ENCODE data around the gene OR5D18. TPM values are rescaled to one million over a fixed set of nuclear protein-coding genes. Genes with fewer than 3 reads are reported as not detected.

The OR5D18 gene
- total RNA-seq, 2 donors from 2014 or later: not detected

GRCh38 chr11:55847453-55847852 is 28.0 kb downstream of the OR5D18 start:
- Histone ChIP-seq H3K27me3 (ENCODE audit: control insufficient read depth, insufficient read depth, low read length, poor library complexity, severe bottlenecking) (no peaks in the 10 kb centered on the region), H3K27ac (ENCODE audit: low read depth, low read length) (no peak overlapping the region), H3K36me3 (ENCODE audit: control insufficient read depth, insufficient read depth, low read length) (no peaks in the 10 kb centered on the region), H3K9ac (ENCODE audit: extremely low read depth, low read length, poor library complexity, severe bottlenecking) (no peak overlapping the region), H3K9me3 (ENCODE audit: control insufficient read depth, low read length) (peaks cover 61% of the 10 kb centered on the region), H3K4me3 (ENCODE audit: low read length) (no peak overlapping the region), H3K4me1 (ENCODE audit: control insufficient read depth, insufficient read depth, low read length) (no peaks in the 10 kb centered on the region)
- TF ChIP-seq CTCF (conservative IDR thresholded peaks at IDR 0.05): no peak
- Mint-ChIP-seq H3K4me3 (no peak overlapping the region), H3K4me1 (no peaks in the 10 kb centered on the region), H3K36me3 (ENCODE audit: low read depth) (no peaks in the 10 kb centered on the region), H3K27me3 (ENCODE audit: insufficient read depth) (no peaks in the 10 kb centered on the region), H3K27ac (no peak overlapping the region), H3K9me3 (peaks cover 69% of the 10 kb centered on the region)
- 38 to 44% methylated on average over 1 of the region's 2 CpGs for WGBS, 2 experiments (ENCODE audit: insufficient coverage in 1 of 2, insufficient read length in 1 of 2)
- DNase-seq: no peak

GRCh38 chr11:55849037-55849436 is 29.6 kb downstream of the OR5D18 start:
- no peak for TF ChIP-seq CTCF (conservative IDR thresholded peaks at IDR 0.05)
- H3K9me3 ChIP-seq (ENCODE audit: control insufficient read depth, low read length): peaks cover 70% of the 10 kb centered on the region
- Mint-ChIP-seq H3K4me1 (no peaks in the 10 kb centered on the region), H3K9me3 (peaks cover 72% of the 10 kb centered on the region), H3K4me3 (no peak overlapping the region), H3K27ac (no peak overlapping the region), H3K36me3 (ENCODE audit: low read depth) (no peaks in the 10 kb centered on the region), H3K27me3 (ENCODE audit: insufficient read depth) (no peaks in the 10 kb centered on the region)
- H3K27me3 ChIP-seq (ENCODE audit: control insufficient read depth, insufficient read depth, low read length, poor library complexity, severe bottlenecking): no peaks in the 10 kb centered on the region
- no peaks in the 10 kb centered on the region for H3K36me3 ChIP-seq (ENCODE audit: control insufficient read depth, insufficient read depth, low read length)
- no peak overlapping the region for H3K9ac ChIP-seq (ENCODE audit: extremely low read depth, low read length, poor library complexity, severe bottlenecking)
- H3K4me3 ChIP-seq (ENCODE audit: low read length): no peak overlapping the region
- H3K27ac ChIP-seq (ENCODE audit: low read depth, low read length): no peak overlapping the region
- no peaks in the 10 kb centered on the region for H3K4me1 ChIP-seq (ENCODE audit: control insufficient read depth, insufficient read depth, low read length)
- no peak for DNase-seq

GRCh38 chr11:55852141-55852540 is 32.7 kb downstream of the OR5D18 start:
- peaks cover 69% of the 10 kb centered on the region for H3K9me3 ChIP-seq (ENCODE audit: control insufficient read depth, low read length)
- H3K27ac Mint-ChIP-seq: no peak overlapping the region
- no CpG with 5 or more reads among the region's 1 CpG for WGBS, 2 experiments (ENCODE audit: insufficient coverage in 1 of 2, insufficient read length in 1 of 2)
- no peaks in the 10 kb centered on the region for H3K36me3 Mint-ChIP-seq (ENCODE audit: low read depth)
- no peaks in the 10 kb centered on the region for H3K36me3 ChIP-seq (ENCODE audit: control insufficient read depth, insufficient read depth, low read length)
- H3K4me3 ChIP-seq (ENCODE audit: low read length): no peak overlapping the region
- H3K4me1 ChIP-seq (ENCODE audit: control insufficient read depth, insufficient read depth, low read length): no peaks in the 10 kb centered on the region
- H3K9me3 Mint-ChIP-seq: peaks cover 72% of the 10 kb centered on the region
- no peak overlapping the region for H3K9ac ChIP-seq (ENCODE audit: extremely low read depth, low read length, poor library complexity, severe bottlenecking)
- DNase-seq: no peak
- no peaks in the 10 kb centered on the region for H3K4me1 Mint-ChIP-seq
- TF ChIP-seq CTCF (conservative IDR thresholded peaks at IDR 0.05): no peak
- no peak overlapping the region for H3K4me3 Mint-ChIP-seq
- no peak overlapping the region for H3K27ac ChIP-seq (ENCODE audit: low read depth, low read length)
- no peaks in the 10 kb centered on the region for H3K27me3 Mint-ChIP-seq (ENCODE audit: insufficient read depth)
- no peaks in the 10 kb centered on the region for H3K27me3 ChIP-seq (ENCODE audit: control insufficient read depth, insufficient read depth, low read length, poor library complexity, severe bottlenecking)
